GM18505 (cell line): Measurements from ENCODE around the gene FAM53B.
"Not testable (repeated sequence)": the region's sequence is repeated elsewhere in the genome, so short reads cannot be mapped to it uniquely, and the experiment has no call there.

Experiments
- ATAC-seq: cut with Tn5 transposase; IDR thresholded peaks from one replicate; pipeline ENCODE4 v1.9.1; 2021; ENCODE audit not compliant: unreplicated experiment
- POLR2A ChIP-seq: IDR thresholded peaks from 4 replicates; pipeline ENCODE4 v1.6.1; 2011; ENCODE audit warnings: borderline replicate concordance; ENCODE audit not compliant: insufficient read depth, insufficient read length; ENCODE audit errors: extremely low read depth

The FAM53B gene

DNA sequence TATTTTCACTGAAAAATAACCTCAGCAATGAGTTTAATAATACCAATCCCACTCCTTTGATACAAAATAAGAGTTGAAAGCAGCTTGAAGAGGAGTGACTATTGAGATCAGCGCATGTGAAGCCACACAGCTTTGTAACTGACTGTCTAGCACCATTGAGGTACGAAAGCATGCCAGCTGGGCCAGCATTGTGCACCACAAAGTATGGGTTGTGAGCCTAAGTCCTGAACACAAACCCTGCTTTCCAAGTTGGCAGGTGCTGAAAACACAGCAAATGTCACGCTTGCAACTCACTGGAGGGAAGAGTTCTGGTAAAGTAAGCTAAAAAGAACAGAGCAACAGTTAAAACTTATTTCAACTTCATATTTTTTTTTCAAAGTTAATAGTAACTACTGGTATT, 4.0 kb upstream of the FAM53B start:
- no peak for ATAC-seq
- TF ChIP-seq POLR2A = no peak

DNA sequence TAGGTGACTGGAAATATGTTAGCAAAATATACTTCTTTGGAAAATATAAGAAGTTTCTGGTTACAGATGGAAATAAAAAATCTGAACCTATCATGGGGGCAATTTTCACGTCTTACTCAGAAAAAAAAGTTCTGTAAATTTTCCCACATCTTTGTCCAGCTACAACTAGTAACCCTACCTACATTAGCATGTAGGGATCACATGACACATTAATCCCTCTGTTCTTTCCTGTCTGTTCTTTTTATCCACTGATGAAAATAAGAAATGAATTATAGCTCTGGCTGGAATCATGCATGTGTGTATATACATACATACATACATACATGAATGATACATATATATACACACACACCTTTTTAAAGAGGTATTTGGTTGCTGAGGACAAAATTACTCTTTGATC, 3.6 kb upstream of the FAM53B start:
- no peak for ATAC-seq
- TF ChIP-seq POLR2A = no peak

DNA sequence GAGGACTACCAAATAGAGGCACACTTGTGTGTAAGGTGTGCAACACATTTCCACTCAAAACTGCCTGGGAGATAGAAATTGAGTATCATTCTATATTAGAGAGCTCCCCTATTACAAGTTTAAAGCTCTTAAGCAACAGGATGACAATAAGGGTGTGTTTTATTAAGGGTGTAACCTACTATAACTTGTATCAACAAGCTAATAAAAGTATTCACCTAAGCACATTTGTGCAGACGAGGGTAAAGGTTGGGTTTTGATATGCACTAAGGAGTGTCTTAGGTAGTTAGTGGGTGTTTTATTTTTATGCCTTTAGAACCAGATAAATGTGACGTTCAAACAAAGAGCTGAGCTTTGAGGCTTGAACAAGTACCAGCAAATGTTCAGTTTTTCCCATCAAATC, 2.8 kb upstream of the FAM53B start:
- no peak for ATAC-seq
- TF ChIP-seq POLR2A = no peak

DNA sequence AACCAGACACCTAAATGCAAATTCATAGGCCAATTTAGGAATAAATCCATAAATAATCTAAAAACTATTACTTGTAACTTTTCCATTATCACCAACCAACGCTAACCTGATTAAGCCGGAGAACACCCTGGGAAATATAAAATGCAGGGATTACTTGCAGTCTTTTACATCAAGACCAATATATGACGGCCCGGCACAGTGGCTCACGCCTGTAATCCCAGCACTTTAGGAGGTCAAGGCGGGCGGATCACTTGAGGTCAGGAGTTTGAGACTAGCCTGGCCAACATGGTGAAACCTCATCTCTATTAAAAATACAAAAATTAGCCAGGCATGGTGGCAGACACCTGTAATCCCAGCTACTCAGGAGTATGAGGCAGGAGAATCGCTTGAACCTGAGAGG, 2.3 kb upstream of the FAM53B start:
- not testable (repeated sequence) for ATAC-seq

DNA sequence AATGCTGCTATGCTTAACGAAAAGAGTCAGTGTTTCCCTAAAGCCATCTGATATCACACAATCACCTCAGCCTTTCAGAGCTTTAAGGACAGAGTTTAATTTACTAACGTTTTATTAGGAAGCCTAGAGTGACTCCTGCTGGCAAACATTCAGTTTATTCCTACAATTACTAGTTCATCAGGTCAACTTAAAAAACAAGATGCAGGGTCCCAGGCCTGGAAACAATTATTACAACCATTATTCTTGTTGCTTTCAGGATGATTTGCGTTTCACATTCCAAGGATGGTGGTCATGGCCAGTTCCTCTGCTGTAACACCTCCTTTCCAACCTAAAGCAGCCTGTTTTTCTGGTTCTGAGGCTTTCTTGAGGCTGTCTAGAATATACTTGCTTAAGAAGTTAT, 1.5 kb upstream of the FAM53B start:
- ATAC-seq = no peak
- no peak for TF ChIP-seq POLR2A

DNA sequence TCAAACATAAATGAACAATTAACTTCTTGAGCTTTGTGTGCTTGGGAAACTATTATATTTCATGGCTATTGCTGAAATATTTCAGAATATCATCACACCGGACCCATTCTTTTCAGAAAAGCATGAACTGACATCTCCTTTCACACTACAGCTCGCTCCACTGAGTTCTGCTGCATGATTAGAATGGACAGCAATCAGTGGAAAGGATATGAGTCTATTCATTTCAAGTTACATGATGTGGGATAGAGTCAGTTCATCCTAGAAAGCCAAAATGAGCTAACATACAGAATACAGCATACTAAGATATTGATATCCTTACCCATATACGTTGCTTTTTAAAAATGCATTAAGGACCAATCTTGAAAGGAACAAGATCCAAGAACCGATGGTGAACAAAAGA, 1.1 kb upstream of the FAM53B start:
- no peak for ATAC-seq
- no peak for TF ChIP-seq POLR2A

DNA sequence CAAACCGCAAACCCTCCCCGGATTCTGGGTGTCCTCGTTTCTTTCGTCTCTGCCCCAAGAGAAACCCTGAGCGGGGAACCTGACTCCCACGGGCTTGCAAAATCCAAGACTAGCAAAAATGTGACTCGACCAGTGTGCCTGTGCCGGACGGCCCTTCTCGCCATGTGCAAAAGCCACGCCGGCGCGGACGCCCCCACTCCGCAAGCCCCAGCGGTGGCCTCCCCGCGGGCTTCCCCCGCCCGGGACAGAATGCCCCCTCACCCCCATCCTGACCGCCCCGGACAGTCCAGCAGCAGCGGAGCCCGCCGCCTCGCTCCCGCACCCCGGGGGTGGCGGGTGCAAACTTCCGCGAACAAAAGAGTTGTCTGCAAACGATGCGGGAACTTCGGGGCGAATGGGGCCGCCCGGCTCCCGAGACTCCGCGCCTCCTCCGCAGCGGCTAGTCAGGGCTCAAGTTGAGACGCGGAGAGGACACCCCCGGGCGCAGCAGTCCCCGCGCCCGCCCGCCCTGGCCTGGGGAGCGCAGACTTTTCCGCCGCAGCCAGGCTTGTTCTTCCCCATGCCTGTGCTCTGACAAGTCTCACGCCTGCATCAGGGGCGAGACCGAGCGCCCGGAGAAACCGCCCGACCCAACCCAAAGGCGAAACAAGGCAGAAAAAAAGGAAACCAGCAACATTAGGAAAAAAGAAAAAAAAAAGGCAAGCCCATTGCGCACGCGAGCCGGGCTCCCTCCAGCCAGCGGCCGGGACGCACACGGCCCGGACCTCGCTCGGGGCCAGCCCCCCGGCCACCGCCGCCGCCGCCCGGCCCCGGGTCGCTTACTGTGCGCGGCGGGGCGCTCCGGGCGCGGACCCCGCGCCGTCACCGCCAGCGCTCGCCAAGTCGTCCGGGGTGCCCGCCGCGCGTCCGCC, 732 bp downstream of the FAM53B start:
- peak; percentile 29 for ATAC-seq
- TF ChIP-seq POLR2A = no peak

DNA sequence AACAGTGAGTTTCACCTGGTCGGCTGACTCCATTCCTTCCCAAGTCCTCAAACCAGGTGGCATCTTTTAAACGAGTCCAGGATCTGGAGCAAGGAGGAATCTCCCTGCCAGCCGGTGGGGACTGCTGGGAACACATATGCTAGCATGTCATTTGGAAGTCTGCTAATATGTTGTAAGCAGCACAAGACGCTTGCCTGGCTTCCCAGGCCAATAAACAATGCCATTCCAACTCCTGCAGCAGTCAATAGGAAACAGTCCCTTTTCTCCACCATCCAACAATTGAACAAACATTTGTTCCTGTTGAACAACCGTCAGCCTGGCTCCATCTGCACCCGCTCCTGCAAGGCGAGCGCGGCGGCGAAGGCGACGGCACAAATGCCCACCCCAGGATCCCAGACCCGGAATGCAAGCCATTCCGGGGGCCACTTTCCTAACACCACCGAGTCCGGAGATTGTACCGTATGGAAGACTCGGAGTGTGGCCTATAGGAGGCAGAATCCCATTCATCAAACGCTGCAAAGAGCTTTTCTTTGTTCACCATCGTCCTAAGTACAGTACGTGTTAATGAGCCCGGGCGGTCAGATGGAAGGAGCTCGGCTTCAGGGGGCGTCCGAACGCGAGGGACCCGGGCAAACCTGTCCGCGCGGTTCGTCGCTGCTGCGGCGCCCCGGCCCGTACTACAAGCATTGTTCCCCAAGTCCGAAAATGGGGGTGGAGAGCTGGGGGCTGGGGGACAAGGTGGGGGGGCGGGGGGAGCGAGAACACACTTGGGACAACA, 1.6 kb downstream of the FAM53B start:
- ATAC-seq = no peak
- no peak for TF ChIP-seq POLR2A

DNA sequence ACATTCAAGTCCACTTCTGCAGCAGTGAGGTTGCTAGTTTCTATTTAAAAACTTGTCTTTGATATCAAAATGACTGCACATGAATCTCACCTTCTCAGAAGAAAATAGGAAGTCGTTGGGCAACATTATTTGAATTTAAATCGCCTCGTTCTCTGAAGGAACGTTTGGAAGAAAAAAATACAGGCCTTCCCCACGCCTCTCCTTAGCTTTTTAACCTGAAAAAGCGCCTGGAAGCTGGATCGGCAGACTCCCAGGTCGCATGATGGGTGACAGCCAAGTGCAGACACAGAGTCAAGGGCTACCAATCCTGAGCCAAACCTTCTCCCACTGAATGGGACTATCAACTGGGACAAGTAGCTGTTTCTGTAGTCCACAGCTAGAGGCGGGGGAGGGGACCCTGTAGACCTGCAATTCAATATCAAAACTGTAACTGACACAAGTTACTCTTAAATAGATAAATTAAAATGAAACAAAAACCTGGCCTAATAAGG, 2.2 kb downstream of the FAM53B start:
- no peak for ATAC-seq
- TF ChIP-seq POLR2A = no peak

DNA sequence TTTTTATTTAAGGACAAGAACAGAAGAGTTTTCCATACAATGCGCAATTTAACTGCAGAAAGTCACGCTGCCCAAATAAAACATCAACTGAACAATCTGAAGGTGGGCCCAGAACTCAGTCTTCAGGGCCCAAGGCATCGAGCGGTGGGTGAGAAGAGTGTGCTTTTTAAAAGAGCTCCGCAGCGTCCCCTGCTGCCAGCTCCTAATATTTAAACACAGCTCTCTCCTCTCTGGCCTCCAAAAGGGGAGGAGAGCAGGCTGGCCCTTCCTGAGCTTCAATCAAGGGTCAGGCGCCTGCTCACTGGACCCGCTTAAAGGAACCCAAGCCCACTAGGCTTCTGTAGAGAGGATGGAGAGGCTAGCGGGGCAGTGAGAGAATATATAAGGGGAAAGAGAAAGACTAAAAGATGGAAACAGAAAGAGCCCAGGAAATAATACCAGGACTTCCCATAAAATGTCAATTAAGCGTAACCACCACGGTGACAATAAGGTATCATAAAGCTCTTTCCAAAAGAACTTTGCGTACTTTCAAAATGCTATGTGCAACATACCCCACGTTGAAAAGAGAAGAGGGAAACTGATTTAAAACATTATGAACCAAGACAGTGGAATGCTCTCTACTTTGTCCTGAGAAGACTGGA, 2.8 kb downstream of the FAM53B start:
- no peak for TF ChIP-seq POLR2A
- peak; percentile 31 for ATAC-seq

DNA sequence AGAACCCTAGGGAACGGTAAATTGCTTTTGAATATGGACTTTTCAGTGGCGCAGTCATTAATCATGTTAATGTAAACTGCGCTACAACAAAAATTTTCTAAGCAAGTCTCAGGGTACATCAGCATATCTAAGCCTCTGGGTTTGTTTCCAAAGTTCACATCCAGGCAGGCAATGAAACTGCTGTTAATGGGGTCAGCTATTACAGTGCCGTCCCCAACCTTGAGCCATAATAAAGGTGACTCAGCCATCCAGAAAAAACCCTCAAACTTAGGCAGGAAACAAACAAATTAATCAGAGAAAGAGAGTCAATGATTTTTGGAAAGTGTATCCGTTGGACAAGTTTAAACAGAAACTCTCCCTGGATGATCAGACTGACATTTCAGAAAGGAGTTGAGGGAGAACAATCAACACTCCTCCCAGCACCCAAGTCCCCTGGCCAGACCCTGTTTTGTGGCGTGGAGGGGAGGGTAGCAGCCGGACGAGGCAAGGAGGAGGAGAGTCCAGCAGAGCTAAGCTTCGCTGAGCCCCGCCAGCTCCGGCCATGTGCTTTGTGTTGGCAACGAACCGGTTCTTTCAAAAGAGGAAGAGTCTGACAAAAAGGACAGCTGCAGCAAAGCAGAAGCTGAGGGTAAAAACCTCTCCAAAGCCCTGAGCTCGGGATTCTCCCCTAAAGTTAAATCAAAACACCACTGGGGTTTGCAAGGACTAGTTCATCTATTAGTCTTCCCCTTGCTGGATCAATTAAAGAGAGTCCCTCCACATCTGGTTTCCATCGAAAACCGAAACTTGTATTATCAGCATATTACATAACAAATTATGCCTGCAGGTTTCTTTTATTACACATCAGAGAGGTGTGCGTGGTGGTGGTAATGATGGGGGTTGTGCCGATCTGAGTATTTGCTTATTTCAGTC, 3.6 kb downstream of the FAM53B start:
- TF ChIP-seq POLR2A = no peak
- ATAC-seq = peak; percentile 8

DNA sequence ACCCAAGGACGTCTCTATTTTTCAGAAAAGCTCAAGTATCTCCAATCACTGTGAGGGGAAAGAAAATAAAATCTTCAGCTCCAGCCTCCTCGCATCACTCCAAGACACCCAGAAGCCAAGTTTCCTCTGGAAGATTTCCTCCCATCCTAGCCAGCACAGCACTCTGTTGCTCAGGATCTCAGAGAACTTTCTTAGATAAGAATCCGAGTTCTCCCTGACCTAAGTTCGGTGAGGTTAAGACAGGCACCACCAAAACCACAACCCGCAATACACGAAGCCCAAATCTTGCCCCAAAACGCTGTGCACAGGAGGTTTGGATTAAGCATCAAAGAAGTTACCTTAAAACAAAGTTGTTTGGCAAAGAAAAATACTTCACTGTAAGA, 4.2 kb downstream of the FAM53B start:
- ATAC-seq = no peak
- no peak for TF ChIP-seq POLR2A
